ENCODE measurements around the gene COPS2.

GRCh38 chr15:49135342-49135857 lies 20.0 kb downstream of the COPS2 start:
- no peak for TF ChIP-seq CTCF (conservative IDR thresholded peaks at IDR 0.05 in 1 of 2, IDR thresholded peaks at IDR 0.05 in 1 of 2; ENCODE audit: extremely low read depth in 1 of 2, insufficient read depth in 1 of 2, low read depth in 1 of 2, low read length in 2 of 2)
- no peak for TF ChIP-seq EZH2 (IDR thresholded peaks at IDR 0.05; ENCODE audit: borderline replicate concordance, low read length)

Data from mammary epithelial cell (primary cell).